CD14-positive monocyte (primary cell): Measurements from ENCODE around the gene EPG5. TPM values are rescaled to one million over a fixed set of nuclear protein-coding genes. Genes with fewer than 3 reads are reported as not detected.
A peak's percentile ranks its signal among the peaks of the same experiment; 100 is the strongest.

Experiments
- DNase-seq, 3 donors: peaks; one replicate each; pipeline ENCODE4 v3.0.0-alpha.2; 2011 to 2022
- H2AFZ ChIP-seq: 2 replicates; pipeline ENCODE4 v1.6.0; 2012; ENCODE audit warnings: mild to moderate bottlenecking, low read depth, low read length, inconsistent platforms; ENCODE audit not compliant: insufficient read depth, poor library complexity, severe bottlenecking
- H3K27ac ChIP-seq, 2 donors: 1 replicate in 1 of 2; 2 replicates in 1 of 2; pipeline ENCODE4 v1.5.1; 2012 to 2013; ENCODE audit warnings: low read length in 2 of 2, control low read depth in 1 of 2, inconsistent platforms in 1 of 2, low read depth in 1 of 2, mild to moderate bottlenecking in 1 of 2
- H3K27me3 ChIP-seq, 2 donors: one replicate each; pipeline versions ENCODE4 v1.6.0 to v1.6.1; 2011 to 2013; ENCODE audit warnings: low read length in 2 of 2; ENCODE audit not compliant: control insufficient read depth in 2 of 2, insufficient read depth in 2 of 2
- H3K36me3 ChIP-seq, 2 donors: replicated peaks in 1 of 2; 1 replicate in 1 of 2; 2 replicates in 1 of 2; pipeline versions ENCODE4 v1.5.1 to v1.6.1; 2012 to 2013; ENCODE audit warnings: low read length in 2 of 2, control low read depth in 1 of 2, inconsistent platforms in 1 of 2, mild to moderate bottlenecking in 1 of 2; ENCODE audit not compliant: insufficient read depth in 2 of 2, control insufficient read depth in 1 of 2
- H3K4me1 ChIP-seq, 2 donors: 1 replicate in 1 of 2; 2 replicates in 1 of 2; pipeline versions ENCODE4 v1.5.1 to v1.6.1; 2012 to 2013; ENCODE audit warnings: low read length in 2 of 2, control low read depth in 1 of 2, inconsistent platforms in 1 of 2, mild to moderate bottlenecking in 1 of 2, moderate library complexity in 1 of 2; ENCODE audit not compliant: insufficient read depth in 2 of 2, control insufficient read depth in 1 of 2
- H3K4me2 ChIP-seq: replicated peaks from 2 replicates; pipeline ENCODE3; 2012; ENCODE audit warnings: low read length, moderate library complexity, mild to moderate bottlenecking; ENCODE audit not compliant: poor library complexity, severe bottlenecking; ENCODE audit errors: extremely low read depth
- H3K4me3 ChIP-seq, 3 experiments: fragments of 200-600 bp in 1 of 3; sonication (generic) in 1 of 3; replicated peaks in 1 of 3; 1 replicate in 2 of 3; 2 replicates in 1 of 3; pipeline ENCODE4 v1.5.1; 2011 to 2013; ENCODE audit warnings: low read length in 3 of 3, mild to moderate bottlenecking in 3 of 3, control low read depth in 2 of 3, low read depth in 2 of 3, inconsistent platforms in 1 of 3, moderate library complexity in 1 of 3
- H3K79me2 ChIP-seq: 2 replicates; pipeline ENCODE4 v1.6.0; 2012; ENCODE audit warnings: mild to moderate bottlenecking, control low read depth, inconsistent platforms, low read length, moderate library complexity; ENCODE audit not compliant: insufficient read depth
- H3K9ac ChIP-seq: 2 replicates; pipeline ENCODE4 v1.6.0; 2017; ENCODE audit warnings: low read length, mild to moderate bottlenecking; ENCODE audit not compliant: insufficient read depth, poor library complexity, severe bottlenecking
- H3K9me3 ChIP-seq, 2 donors: replicated peaks in 1 of 2; 1 replicate in 1 of 2; 2 replicates in 1 of 2; pipeline versions ENCODE4 v1.5.1 to v1.6.1; 2012 to 2013; ENCODE audit warnings: low read length in 2 of 2, control low read depth in 1 of 2; ENCODE audit not compliant: control insufficient read depth in 1 of 2, insufficient read depth in 1 of 2
- H4K20me1 ChIP-seq: 2 replicates; pipeline ENCODE4 v1.6.0; 2012; ENCODE audit warnings: mild to moderate bottlenecking, low read length, control low read depth, moderate library complexity; ENCODE audit not compliant: insufficient read depth
- H3K27ac Mint-ChIP-seq, 7 donors: one replicate each; pipeline ENCODE4 v1.8.0; 2020; ENCODE audit warnings: mild to moderate bottlenecking in 7 of 7, mixed read lengths in 7 of 7, moderate library complexity in 6 of 7, inconsistent platforms in 2 of 7
- H3K27me3 Mint-ChIP-seq, 3 donors: one replicate each; pipeline ENCODE4 v1.8.0; 2021 to 2022; ENCODE audit warnings: low read depth in 3 of 3, mild to moderate bottlenecking in 3 of 3, mixed read lengths in 3 of 3, moderate library complexity in 3 of 3, inconsistent platforms in 1 of 3
- H3K36me3 Mint-ChIP-seq, 2 donors: one replicate each; pipeline ENCODE4 v1.8.0; 2020; ENCODE audit warnings: mixed read lengths in 2 of 2, inconsistent platforms in 1 of 2, mild to moderate bottlenecking in 1 of 2
- H3K4me1 Mint-ChIP-seq: one replicate; pipeline ENCODE4 v1.8.0; 2020; ENCODE audit warnings: mild to moderate bottlenecking, mixed read lengths
- H3K4me3 Mint-ChIP-seq, 2 donors: one replicate each; pipeline ENCODE4 v1.8.0; 2020; ENCODE audit warnings: mild to moderate bottlenecking in 2 of 2, mixed read lengths in 2 of 2, moderate library complexity in 1 of 2
- H3K9me3 Mint-ChIP-seq, 7 donors: one replicate each; pipeline ENCODE4 v1.8.0; 2020 to 2022; ENCODE audit warnings: mixed read lengths in 7 of 7, mild to moderate bottlenecking in 6 of 7, moderate library complexity in 6 of 7, inconsistent platforms in 2 of 7
- CTCF ChIP-seq: fragments of 200-600 bp; IDR thresholded peaks from one replicate; pipeline ENCODE4 v1.8.0; 2022; ENCODE audit warnings: antibody characterized with exemption, mild to moderate bottlenecking
- WGBS: methylation state at CpG from one replicate; pipeline ENCODE4 v1.1.5; 2013; ENCODE audit warnings: missing lambda C conversion rate; ENCODE audit not compliant: insufficient coverage; 5-methylcytosine and 5-hydroxymethylcytosine counted together
- intact Hi-C, 2 donors: fragments of 100-400 bp; cut with micrococcal nuclease; formaldehyde crosslinking; loops; one replicate each; pipeline versions ENCODE4 v1.15.0 to v1.15.1; 2023
- polyA plus RNA-seq, 3 donors: library from polyadenylated mRNA; depleted of rRNA in 1 of 3; unstranded in 2 of 3; stranded (reverse) in 1 of 3; fragments of 300-500 nt in 2 of 3; fragments of >200 nt in 1 of 3; fragmentation: Illumina TruSeq in 2 of 3; gene quantifications; 1 replicate in 2 of 3; 2 replicates in 1 of 3; pipeline ENCODE4 v1.2.3, GENCODE V29; 2012 to 2021

Gene EPG5
- polyA plus RNA-seq, 3 donors = 1.3 to 15.9 (median 1.4) TPM

GRCh38 chr18:46010050-46010449, 42.9 kb upstream of the EPG5 start:
- Histone ChIP-seq H3K4me3 (peak overlapping the region in 2 of 3 experiments; percentile 12 to 53), H2AFZ (no peak overlapping the region), H3K9ac (peak overlapping the region; percentile 71), H3K36me3 (peaks cover 9 to 27% of the 10 kb centered on the region in 2 donors), H4K20me1 (no peaks in the 10 kb centered on the region), H3K4me1 (peaks cover 59 to 68% of the 10 kb centered on the region in 2 donors), H3K4me2 (peak overlapping the region; percentile 59), H3K79me2 (no peaks in the 10 kb centered on the region), H3K9me3 (no peaks in the 10 kb centered on the region), H3K27me3 (no peaks in the 10 kb centered on the region), H3K27ac (peak overlapping the region; percentile 95 to 99)
- intact Hi-C loops = no loop called here
- Mint-ChIP-seq H3K27me3 (peaks cover 0 to 1% (median 0%) of the 10 kb centered on the region in 3 donors), H3K4me3 (peak overlapping the region; percentile 17 to 61), H3K36me3 (peaks cover 30 to 43% of the 10 kb centered on the region in 2 donors), H3K4me1 (peaks cover 63% of the 10 kb centered on the region), H3K27ac (peak overlapping the region; percentile 95 to 100 (median 96)), H3K9me3 (no peaks in the 10 kb centered on the region)
- WGBS = 100% methylated on average over 1 of the region's 4 CpGs
- no peak for TF ChIP-seq CTCF
- no peak for DNase-seq

GRCh38 chr18:46009125-46009840, 42.2 kb upstream of the EPG5 start:
- H4K20me1 ChIP-seq = no peaks in the 10 kb centered on the region
- H3K4me3 Mint-ChIP-seq = peak overlapping the region; percentile 34 to 75
- intact Hi-C loops = no loop called here
- peak overlapping the region; percentile 71 for H3K9ac ChIP-seq
- peaks cover 0 to 2% (median 0%) of the 10 kb centered on the region in 7 donors for H3K9me3 Mint-ChIP-seq
- H3K27ac ChIP-seq = peak overlapping the region; percentile 95 to 99
- peak overlapping the region; percentile 9 for H2AFZ ChIP-seq
- peaks cover 12 to 27% of the 10 kb centered on the region in 2 donors for H3K36me3 ChIP-seq
- no peak for TF ChIP-seq CTCF
- peaks cover 54 to 61% of the 10 kb centered on the region in 2 donors for H3K4me1 ChIP-seq
- no peaks in the 10 kb centered on the region for H3K79me2 ChIP-seq
- peak; percentile 86 to 97 (median 93) for DNase-seq
- no peaks in the 10 kb centered on the region for H3K27me3 ChIP-seq
- peaks cover 0 to 1% (median 0%) of the 10 kb centered on the region in 3 donors for H3K27me3 Mint-ChIP-seq
- H3K27ac Mint-ChIP-seq = peak overlapping the region; percentile 95 to 100 (median 96)
- peaks cover 56% of the 10 kb centered on the region for H3K4me1 Mint-ChIP-seq
- peak overlapping the region in 2 of 3 experiments; percentile 33 to 53 for H3K4me3 ChIP-seq
- H3K4me2 ChIP-seq = peak overlapping the region; percentile 59
- H3K36me3 Mint-ChIP-seq = peaks cover 31 to 44% of the 10 kb centered on the region in 2 donors
- WGBS = no CpG with 5 or more reads among the region's 5 CpGs
- no peaks in the 10 kb centered on the region for H3K9me3 ChIP-seq
